NCI-H1694 treated with DMSO at 0.1 percent for 48 hours (cell line): ENCODE data around the gene ROPN1.
"Not testable (repeated sequence)": the region's sequence is repeated elsewhere in the genome, so short reads cannot be mapped to it uniquely, and the experiment has no call there.

Experiments
- DNase-seq: peaks from one replicate; lab custom pipeline; 2025; lab: John Stamatoyannopoulos, UW

ROPN1 gene

GRCh38 chr3:123991730-123992588 lies at the start of gene ROPN1:
Gene ROPN1 (minus strand): TSS chr3:123992124. CDS start chr3:123980481, 11,643 bp downstream.
- DNase-seq = not testable (repeated sequence)

- no peak for DNase-seq
These were observed 49.6 kb upstream of the ROPN1 start for GRCh38 chr3:124041553-124041952.

GRCh38 chr3:124037326-124037725 lies 45.4 kb upstream of the ROPN1 start:
- DNase-seq = no peak

- DNase-seq = not testable (repeated sequence)
These were observed 44.3 kb upstream of the ROPN1 start for GRCh38 chr3:124036214-124036613.

GRCh38 chr3:124035463-124036121 lies 43.7 kb upstream of the ROPN1 start:
- no peak for DNase-seq

GRCh38 chr3:124034844-124035152 lies 42.9 kb upstream of the ROPN1 start:
- no peak for DNase-seq

- DNase-seq = no peak
These were observed 42.3 kb upstream of the ROPN1 start for GRCh38 chr3:124034016-124034843.

- no peak for DNase-seq
These were observed 41.6 kb upstream of the ROPN1 start, which contains the start of gene KALRN for GRCh38 chr3:124033360-124034015. Gene KALRN (plus strand): TSS chr3:124033369.

GRCh38 chr3:124032881-124033359 lies 41.0 kb upstream of the ROPN1 start:
- DNase-seq = peak; percentile 79

- DNase-seq = peak; percentile 92
These were observed 40.5 kb upstream of the ROPN1 start for GRCh38 chr3:124032311-124032880.

- no peak for DNase-seq
These were observed 34.6 kb upstream of the ROPN1 start for GRCh38 chr3:124026516-124026915.

- DNase-seq = not testable (repeated sequence)
These were observed 31.6 kb upstream of the ROPN1 start for GRCh38 chr3:124023531-124023930.

GRCh38 chr3:124019291-124019690 lies 27.4 kb upstream of the ROPN1 start:
- no peak for DNase-seq

GRCh38 chr3:124017502-124017901 lies 25.6 kb upstream of the ROPN1 start:
- not testable (repeated sequence) for DNase-seq

GRCh38 chr3:124016483-124016882 lies 24.6 kb upstream of the ROPN1 start:
- peak; percentile 41 for DNase-seq

- DNase-seq = peak; percentile 36
These were observed 22.5 kb upstream of the ROPN1 start for GRCh38 chr3:124014366-124014942.

GRCh38 chr3:124008321-124008720 lies 16.4 kb upstream of the ROPN1 start:
- not testable (repeated sequence) for DNase-seq

GRCh38 chr3:124007186-124007585 lies 15.3 kb upstream of the ROPN1 start:
- no peak for DNase-seq

- not testable (repeated sequence) for DNase-seq
These were observed 10.6 kb upstream of the ROPN1 start for GRCh38 chr3:124002405-124003079.

GRCh38 chr3:124001366-124001765 lies 9.4 kb upstream of the ROPN1 start:
- not testable (repeated sequence) for DNase-seq
